HG02973 (cell line): ENCODE data around the gene STARD3.
"Not testable (repeated sequence)": the region's sequence is repeated elsewhere in the genome, so short reads cannot be mapped to it uniquely, and the experiment has no call there.

Experiments used
- ATAC-seq: cut with Tn5 transposase; IDR thresholded peaks from one replicate; pipeline ENCODE4 v1.9.1; 2021; ENCODE audit warnings: moderate library complexity; ENCODE audit not compliant: unreplicated experiment

Gene STARD3

GRCh38 chr17:39687101-39687545 is 50.2 kb downstream of the STARD3 start:
- ATAC-seq, result no peak

- peak; percentile 82 for ATAC-seq
Measured at GRCh38 chr17:39687546-39688474, 50.9 kb downstream of the STARD3 start, which contains the start of gene PGAP3. Gene PGAP3 (minus strand): TSS chr17:39688057. CDS start chr17:39688014, 43 bp downstream.

- no peak for ATAC-seq
Measured at GRCh38 chr17:39688475-39688835, 51.5 kb downstream of the STARD3 start.

GRCh38 chr17:39688945-39689344 is 52.0 kb downstream of the STARD3 start:
- no peak for ATAC-seq

- ATAC-seq, result no peak
Measured at GRCh38 chr17:39694593-39694992, 57.6 kb downstream of the STARD3 start.

DNA sequence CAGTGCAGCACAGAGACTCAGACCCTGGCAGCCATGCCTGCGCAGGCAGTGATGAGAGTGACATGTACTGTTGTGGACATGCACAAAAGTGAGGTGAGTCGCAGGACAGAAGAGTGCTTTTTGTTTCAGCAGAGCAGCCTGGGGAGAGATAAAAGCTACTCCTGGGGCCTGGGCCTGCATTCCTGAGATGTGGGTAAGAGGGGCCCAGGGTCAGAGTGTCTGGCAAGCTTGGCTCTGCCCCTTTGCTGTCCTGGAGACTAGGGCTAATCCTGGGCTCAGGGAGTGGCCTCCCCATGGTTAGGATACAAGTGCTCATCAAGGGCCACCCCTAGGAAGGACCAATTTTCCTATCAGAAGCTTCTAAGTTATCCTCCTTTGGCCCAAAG is 58.1 kb downstream of the STARD3 start:
- no peak for ATAC-seq

- ATAC-seq, result no peak
Measured at GRCh38 chr17:39696731-39697130, 59.8 kb downstream of the STARD3 start.

DNA sequence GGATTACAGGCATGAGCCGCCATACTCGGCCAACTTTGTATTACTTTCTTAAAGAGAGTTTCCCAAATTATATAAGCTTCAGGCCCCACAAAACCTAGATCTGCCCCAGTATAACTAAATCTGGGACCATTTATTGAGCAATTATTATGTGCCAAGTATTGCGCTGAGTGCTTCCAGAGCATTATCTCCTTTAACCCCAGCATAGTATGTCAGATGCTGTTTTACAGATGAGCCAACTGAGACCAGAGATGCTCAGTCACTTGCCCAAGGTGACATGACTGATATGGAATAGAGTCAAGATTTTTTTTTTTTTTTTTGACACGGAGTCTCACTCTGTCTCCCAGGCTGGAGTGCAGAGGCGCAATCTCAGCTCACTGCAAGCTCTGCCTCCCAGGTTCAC is 61.0 kb downstream of the STARD3 start:
- no peak for ATAC-seq

GRCh38 chr17:39699157-39699817 is 62.3 kb downstream of the STARD3 start:
- not testable (repeated sequence) for ATAC-seq

GRCh38 chr17:39699818-39700147 is 62.8 kb downstream of the STARD3 start, which contains the start of gene ERBB2:
Gene ERBB2 (plus strand): TSS chr17:39700064. CDS start chr17:39700239, 175 bp downstream.
- no peak for ATAC-seq

- no peak for ATAC-seq
Measured at GRCh38 chr17:39700148-39700987, 63.4 kb downstream of the STARD3 start.

GRCh38 chr17:39701012-39701783 is 64.3 kb downstream of the STARD3 start:
- ATAC-seq, result no peak

DNA sequence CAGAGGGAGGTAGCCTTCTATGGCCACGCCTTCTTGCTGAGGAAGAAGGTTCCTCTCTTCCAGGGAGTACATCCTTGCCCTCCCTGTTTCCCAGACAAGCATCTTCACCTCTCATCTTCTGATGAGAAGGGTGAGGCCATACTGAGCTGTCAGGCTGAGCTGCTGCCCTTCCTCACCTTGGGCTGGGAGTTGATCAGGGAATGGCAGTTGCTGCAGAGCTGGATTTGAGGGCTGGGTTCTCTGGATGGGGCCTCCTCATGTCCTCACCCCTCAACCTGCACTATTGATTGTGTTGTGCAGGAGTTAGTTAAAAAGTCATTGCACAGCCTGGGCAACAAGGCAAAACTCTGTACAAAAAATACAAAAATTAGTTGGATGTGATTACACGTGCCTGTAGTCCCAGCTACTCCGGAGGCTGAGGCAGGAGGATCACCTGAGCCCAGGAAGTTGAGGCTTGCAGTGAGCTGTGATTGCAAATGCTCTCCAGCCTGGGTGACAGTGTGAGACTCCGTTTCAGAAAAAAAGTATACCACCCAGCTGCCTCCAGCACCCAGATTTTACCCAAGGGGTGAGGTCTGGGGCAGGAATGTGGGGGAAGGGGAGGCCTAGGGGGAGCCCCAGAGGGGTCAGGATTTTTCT is 65.0 kb downstream of the STARD3 start:
- no peak for ATAC-seq

GRCh38 chr17:39702901-39703893 is 66.3 kb downstream of the STARD3 start:
- no peak for ATAC-seq

- ATAC-seq, result no peak
Measured at GRCh38 chr17:39703913-39704312, 67.0 kb downstream of the STARD3 start.

DNA sequence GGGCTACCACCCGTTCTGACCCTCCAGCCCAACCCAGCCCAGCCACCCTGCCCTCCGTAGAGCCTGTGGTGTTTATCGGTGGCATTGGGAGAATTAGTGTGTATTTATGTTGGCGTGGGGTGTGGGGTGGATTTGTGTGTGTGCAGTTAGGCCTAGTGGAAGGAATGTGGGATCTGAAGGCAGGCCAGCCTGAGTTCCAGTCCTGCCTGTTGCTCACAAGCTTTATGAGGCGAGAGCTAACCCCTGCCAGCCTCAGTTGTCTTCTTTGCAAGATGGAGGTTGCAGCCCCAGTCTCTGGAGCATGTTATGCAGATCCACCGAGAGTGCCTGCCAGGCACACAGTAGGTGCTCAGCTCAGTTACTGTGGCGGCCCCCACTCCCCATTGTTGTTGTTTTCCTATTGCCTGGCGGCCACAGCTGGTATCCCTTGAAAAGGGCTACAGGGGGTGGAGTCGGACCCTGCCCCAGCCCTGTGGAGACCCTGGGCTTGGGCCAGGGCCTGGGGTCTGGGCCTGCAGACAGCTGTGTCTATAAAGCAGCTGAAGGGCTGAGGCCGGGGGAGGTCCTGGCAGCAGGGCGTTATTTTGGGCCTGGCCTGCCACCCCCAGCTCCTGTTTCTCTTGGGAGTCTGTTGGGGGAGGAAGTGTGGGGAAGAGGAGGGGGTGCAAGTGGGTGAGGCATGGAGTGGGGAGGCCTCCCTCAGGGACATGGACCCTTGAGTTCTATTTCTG is 68.0 kb downstream of the STARD3 start:
- no peak for ATAC-seq

- ATAC-seq, result no peak
Measured at GRCh38 chr17:39705786-39706348, 68.9 kb downstream of the STARD3 start.

DNA sequence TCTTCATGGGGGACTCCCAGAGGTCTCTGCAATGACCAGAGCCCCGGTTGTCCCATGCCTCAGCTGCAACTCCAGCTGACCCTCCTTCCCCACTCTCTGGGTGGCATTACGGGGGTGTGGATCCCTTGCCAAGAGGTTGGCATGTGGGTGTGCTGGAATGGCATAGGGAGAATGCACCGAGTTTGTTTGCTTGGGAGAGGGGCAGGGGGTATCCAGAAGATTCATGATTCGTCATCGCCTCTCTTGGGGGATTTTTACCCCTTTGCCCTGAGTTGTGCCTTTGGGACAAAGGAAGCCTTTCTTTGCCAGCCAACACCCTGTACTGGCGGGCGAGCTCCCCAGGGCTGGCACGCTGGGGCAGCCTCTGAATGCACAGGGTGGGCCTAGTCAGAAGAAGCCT is 69.4 kb downstream of the STARD3 start:
- no peak for ATAC-seq
